H1 (cell line): Measurements from ENCODE around the gene IAPP. TPM values are rescaled to one million over a fixed set of nuclear protein-coding genes. Genes with fewer than 3 reads are reported as not detected.

ENCODE experiments used
- ASH2L ChIP-seq: fragments of 200-600, 300-600 bp; sonication (generic); IDR thresholded peaks from one replicate; pipeline ENCODE4 v1.7.1; 2017; ENCODE audit warnings: low read length
- CHD7 ChIP-seq: fragments of 300-600 bp; sonication (generic); IDR thresholded peaks from 2 replicates; pipeline ENCODE4 v1.7.1; 2012; ENCODE audit warnings: low read length, moderate library complexity, mild to moderate bottlenecking, inconsistent platforms; ENCODE audit not compliant: insufficient replicate concordance
- POLR2AphosphoS5 ChIP-seq: IDR thresholded peaks from 2 replicates; pipeline ENCODE4 v1.6.1; 2011; ENCODE audit warnings: low read depth, low read length
- RAD21 ChIP-seq, 2 experiments: IDR thresholded peaks in 1 of 2; conservative IDR thresholded peaks in 1 of 2; 2 replicates each; pipeline ENCODE4 v1.6.1; 2011; ENCODE audit warnings: low read depth in 2 of 2, low read length in 2 of 2, improper control_type of control experiment in 1 of 2, inconsistent platforms in 1 of 2, mild to moderate bottlenecking in 1 of 2, moderate library complexity in 1 of 2
- polyA plus RNA-seq, 7 experiments: library from polyadenylated mRNA; depleted of rRNA in 3 of 7; stranded (reverse) in 5 of 7; unstranded in 2 of 7; fragments of >200 nt in 5 of 7; fragments of 200-250 nt in 2 of 7; gene quantifications; 1 replicate in 5 of 7; 2 replicates in 1 of 7; 4 replicates in 1 of 7; pipeline versions ENCODE4 v1.2.1 to v1.2.3, GENCODE V29; 2011 to 2013; ENCODE audit warnings: missing spikeins in 2 of 7, mixed read lengths in 2 of 7
- total RNA-seq: library from RNA; stranded (reverse); fragmentation: NEBNext Ultra II Directional; extraction: Animal tissue kit (Norgen Biotek cat#: 25700); gene quantifications from 2 replicates; pipeline ENCODE4 v1.2.1, GENCODE V29; 2021

The IAPP gene
- total and polyA plus RNA-seq, 2 of the 8 experiments (the other 6 are each of a cell fraction or from before 2014, with no cell fraction given), result not detected

GRCh38 chr12:21323736-21324135, 49.0 kb upstream of the IAPP start (continued):
- TF ChIP-seq POLR2AphosphoS5, result no peak
- TF ChIP-seq ASH2L, result no peak
- TF ChIP-seq CHD7, result no peak
- no peak for TF ChIP-seq RAD21 (IDR thresholded peaks at IDR 0.05 in 1 of 2, conservative IDR thresholded peaks at IDR 0.05 in 1 of 2; ENCODE audit: low read depth in 2 of 2, low read length in 2 of 2)
- TF ChIP-seq, all 59 proteins: peak for 0
